Endodermal cell (in vitro differentiated cells): Measurements from ENCODE around the gene DNMT3B. TPM values are rescaled to one million over a fixed set of nuclear protein-coding genes. Genes with fewer than 3 reads are reported as not detected.

Experiments
- DNase-seq: peaks from one replicate; pipeline ENCODE4 v3.0.0-alpha.2; 2017
- H3K27ac ChIP-seq: 2 replicates; pipeline ENCODE4 v1.5.1; 2013; ENCODE audit warnings: mild to moderate bottlenecking, low read depth, low read length, moderate library complexity
- H3K27me3 ChIP-seq: 2 replicates; pipeline ENCODE4 v1.6.1; 2013; ENCODE audit warnings: mild to moderate bottlenecking, low read length, moderate library complexity; ENCODE audit not compliant: insufficient read depth, control insufficient read depth, poor library complexity, severe bottlenecking
- H3K36me3 ChIP-seq: 2 replicates; pipeline ENCODE4 v1.7.0; 2013; ENCODE audit warnings: mild to moderate bottlenecking, low read length, moderate library complexity; ENCODE audit not compliant: control insufficient read depth, insufficient read depth
- H3K4me1 ChIP-seq: one replicate; pipeline ENCODE4 v1.7.0; 2013; ENCODE audit warnings: low read length; ENCODE audit not compliant: control insufficient read depth, insufficient read depth
- H3K4me3 ChIP-seq: 2 replicates; pipeline ENCODE4 v1.5.1; 2013; ENCODE audit warnings: mild to moderate bottlenecking, low read length, moderate library complexity
- H3K9ac ChIP-seq: 2 replicates; pipeline ENCODE4 v1.6.1; 2013; ENCODE audit warnings: mild to moderate bottlenecking, low read length, moderate library complexity; ENCODE audit not compliant: poor library complexity, severe bottlenecking; ENCODE audit errors: extremely low read depth
- H3K9me3 ChIP-seq: 2 replicates; pipeline ENCODE4 v1.6.1; 2013; ENCODE audit warnings: mild to moderate bottlenecking, low read length, moderate library complexity; ENCODE audit not compliant: control insufficient read depth
- H3K27ac Mint-ChIP-seq: 2 replicates; pipeline ENCODE4 v1.8.0; 2020; ENCODE audit warnings: mixed read lengths
- H3K27me3 Mint-ChIP-seq: 2 replicates; pipeline ENCODE4 v1.8.0; 2021; ENCODE audit warnings: mild to moderate bottlenecking, mixed read lengths; ENCODE audit not compliant: insufficient read depth
- H3K36me3 Mint-ChIP-seq: 2 replicates; pipeline ENCODE4 v1.8.0; 2020; ENCODE audit warnings: low read depth, mixed read lengths
- H3K4me1 Mint-ChIP-seq: 2 replicates; pipeline ENCODE4 v1.8.0; 2020; ENCODE audit warnings: mixed read lengths
- H3K4me3 Mint-ChIP-seq: 2 replicates; pipeline ENCODE4 v1.8.0; 2020; ENCODE audit warnings: mild to moderate bottlenecking, moderate library complexity, mixed read lengths
- H3K9me3 Mint-ChIP-seq: 2 replicates; pipeline ENCODE4 v1.8.0; 2020; ENCODE audit warnings: mild to moderate bottlenecking, mixed read lengths
- CTCF ChIP-seq: fragments of 200-600 bp; sonication (generic); conservative IDR thresholded peaks from 2 replicates; pipeline ENCODE4 v1.5.0; 2021; ENCODE audit warnings: antibody characterized with exemption, mild to moderate bottlenecking
- WGBS, 2 experiments: methylation state at CpG; one replicate each; pipeline versions ENCODE4 v1.1.5 to v1.1.7; 2013; ENCODE audit warnings: missing lambda C conversion rate in 2 of 2, mixed read lengths in 1 of 2; ENCODE audit not compliant: insufficient coverage in 1 of 2, insufficient read length in 1 of 2; 5-methylcytosine and 5-hydroxymethylcytosine counted together
- total RNA-seq, 2 donors: library from RNA; stranded (reverse); fragmentation: NEBNext Ultra II Directional in 1 of 2; extraction: Animal tissue kit (Norgen Biotek cat#: 25700) in 1 of 2; gene quantifications; 2 replicates in 1 of 2; 3 replicates in 1 of 2; pipeline ENCODE4 v1.2.1, GENCODE V29; 2021

Gene DNMT3B
- total RNA-seq, 2 donors from 2014 or later, result 82.1 to 283 TPM

DNA sequence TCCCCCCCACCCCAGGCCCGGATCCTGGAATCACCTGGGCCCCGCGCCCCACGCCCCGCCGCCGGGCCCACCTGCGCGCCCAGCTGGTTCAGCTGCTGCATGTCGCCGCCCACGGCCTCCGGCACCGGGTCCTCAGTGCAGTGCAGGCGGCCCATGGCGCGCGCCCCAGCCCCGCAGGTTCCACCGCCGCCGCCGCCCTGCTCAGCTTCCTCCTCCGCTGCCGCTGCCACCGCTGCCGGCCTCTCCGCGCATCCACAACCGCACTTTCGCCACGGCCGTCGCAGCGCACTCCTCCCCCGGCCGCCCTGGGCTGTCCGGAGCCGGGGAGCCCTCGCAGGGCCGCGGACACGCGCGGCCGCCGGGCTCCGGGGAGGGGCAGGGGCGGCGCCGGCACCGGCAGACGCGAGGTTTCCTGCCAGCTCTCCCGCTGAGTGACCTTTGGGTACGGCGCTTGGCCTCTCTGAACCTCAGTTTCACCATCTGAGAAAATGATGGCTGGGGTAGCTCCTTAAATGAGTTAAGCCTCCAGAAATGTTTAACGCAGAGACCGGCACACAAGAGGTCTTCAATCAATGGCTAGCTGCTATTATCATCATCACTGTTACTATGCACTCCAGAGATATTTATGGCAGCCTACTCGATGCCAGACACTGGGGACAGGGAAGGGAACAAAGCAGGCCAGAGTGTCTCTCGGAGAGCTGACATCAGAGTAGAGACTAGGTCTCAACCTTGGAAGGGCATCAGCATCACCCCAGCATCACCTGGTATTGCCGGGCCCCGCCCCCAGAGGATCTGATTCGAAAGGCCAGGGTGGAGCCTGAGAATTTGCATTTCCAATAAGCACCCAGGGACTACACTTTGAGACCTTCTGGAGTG is 18.7 kb upstream of the DNMT3B start, which contains the start of gene COMMD7:
Gene COMMD7 (minus strand): TSS at position 231 of the 876 bp plus-strand sequence. CDS start 76 bp downstream, at position 155.
- Histone ChIP-seq H3K4me3 (peak within 1 kb of the TSS; percentile 92), H3K9ac (peak within 1 kb of the TSS; percentile 60), H3K4me1 (no peaks in the 10 kb centered on the region), H3K36me3 (peaks cover 2% of the 10 kb centered on the region), H3K27me3 (no peaks in the 10 kb centered on the region), H3K9me3 (no peaks in the 10 kb centered on the region), H3K27ac (no peak within 1 kb of the TSS)
- Mint-ChIP-seq H3K27me3 (peaks cover 3% of the 10 kb centered on the region), H3K36me3 (peaks cover 10% of the 10 kb centered on the region), H3K4me3 (peak within 1 kb of the TSS; percentile 93), H3K9me3 (no peaks in the 10 kb centered on the region), H3K27ac (peak within 1 kb of the TSS; percentile 93), H3K4me1 (peaks cover 24% of the 10 kb centered on the region)
- 2% methylated on average over 15 to 64 of the region's 64 CpGs for WGBS, 2 experiments
- TF ChIP-seq CTCF, result no peak
- peak; percentile 94 for DNase-seq

GRCh38 chr20:32749914-32750637 is 12.1 kb upstream of the DNMT3B start:
- H3K9me3 Mint-ChIP-seq, result no peaks in the 10 kb centered on the region
- H3K4me3 ChIP-seq, result no peak overlapping the region
- peaks cover 26% of the 10 kb centered on the region for H3K4me1 Mint-ChIP-seq
- no peak overlapping the region for H3K9ac ChIP-seq
- H3K27me3 Mint-ChIP-seq, result no peaks in the 10 kb centered on the region
- no peak for TF ChIP-seq CTCF
- WGBS, 2 experiments, result 32 to 51% methylated on average over 7 to 11 of the region's 11 CpGs
- peak overlapping the region; percentile 60 for H3K27ac ChIP-seq
- H3K27ac Mint-ChIP-seq, result peak overlapping the region; percentile 63
- H3K27me3 ChIP-seq, result no peaks in the 10 kb centered on the region
- H3K36me3 ChIP-seq, result no peaks in the 10 kb centered on the region
- H3K4me1 ChIP-seq, result peaks cover 7% of the 10 kb centered on the region
- no peak overlapping the region for H3K4me3 Mint-ChIP-seq
- no peaks in the 10 kb centered on the region for H3K36me3 Mint-ChIP-seq
- DNase-seq, result peak; percentile 93
- H3K9me3 ChIP-seq, result no peaks in the 10 kb centered on the region

DNA sequence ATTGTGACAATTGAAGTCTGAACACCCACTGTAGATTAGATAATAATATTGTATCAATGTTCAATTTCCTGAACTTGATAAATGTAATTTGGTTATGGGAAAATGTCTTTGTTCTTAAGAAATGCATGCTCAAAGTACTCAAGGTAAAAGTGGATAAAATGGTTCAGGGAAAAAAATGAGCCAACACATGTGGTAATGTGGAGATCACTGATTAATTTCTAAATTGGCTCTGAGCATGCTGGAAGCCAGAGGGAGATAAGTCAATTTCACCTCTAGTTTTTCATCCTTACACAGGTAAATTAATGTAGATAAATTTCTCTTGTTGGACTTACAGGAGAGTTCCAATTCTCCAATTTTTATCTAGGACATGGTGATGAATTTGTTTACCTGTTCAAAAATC is 10.9 kb upstream of the DNMT3B start:
- no peak overlapping the region for H3K9ac ChIP-seq
- no peak for TF ChIP-seq CTCF
- no peaks in the 10 kb centered on the region for H3K27me3 ChIP-seq
- no peaks in the 10 kb centered on the region for H3K9me3 ChIP-seq
- Mint-ChIP-seq H3K36me3 (no peaks in the 10 kb centered on the region), H3K9me3 (no peaks in the 10 kb centered on the region), H3K4me1 (peaks cover 28% of the 10 kb centered on the region), H3K4me3 (no peak overlapping the region), H3K27me3 (no peaks in the 10 kb centered on the region), H3K27ac (peak overlapping the region; percentile 63)
- H3K4me1 ChIP-seq, result peaks cover 7% of the 10 kb centered on the region
- no peak overlapping the region for H3K27ac ChIP-seq
- no peak overlapping the region for H3K4me3 ChIP-seq
- no peaks in the 10 kb centered on the region for H3K36me3 ChIP-seq
- no peak for DNase-seq
